NB4 (cell line): ENCODE measurements around the gene SLC37A2.

Source experiments
- MYC ChIP-seq: IDR thresholded peaks from 2 replicates; pipeline ENCODE4 v1.6.1; 2011; ENCODE audit warnings: low read depth, low read length
- POLR2A ChIP-seq: IDR thresholded peaks from 2 replicates; pipeline ENCODE4 v1.6.1; 2011; ENCODE audit warnings: mild to moderate bottlenecking; ENCODE audit not compliant: insufficient read length; ENCODE audit errors: extremely low read depth
- TF ChIP-seq, protein P1 (sequence below): IDR thresholded peaks from one replicate; pipeline ENCODE4 v1.5.1; 2012; ENCODE audit warnings: low read depth, low read length
- TF ChIP-seq, protein P2 (sequence below): IDR thresholded peaks from 2 replicates; pipeline ENCODE4 v1.6.1; 2011; ENCODE audit warnings: low read depth, low read length

DNA sequence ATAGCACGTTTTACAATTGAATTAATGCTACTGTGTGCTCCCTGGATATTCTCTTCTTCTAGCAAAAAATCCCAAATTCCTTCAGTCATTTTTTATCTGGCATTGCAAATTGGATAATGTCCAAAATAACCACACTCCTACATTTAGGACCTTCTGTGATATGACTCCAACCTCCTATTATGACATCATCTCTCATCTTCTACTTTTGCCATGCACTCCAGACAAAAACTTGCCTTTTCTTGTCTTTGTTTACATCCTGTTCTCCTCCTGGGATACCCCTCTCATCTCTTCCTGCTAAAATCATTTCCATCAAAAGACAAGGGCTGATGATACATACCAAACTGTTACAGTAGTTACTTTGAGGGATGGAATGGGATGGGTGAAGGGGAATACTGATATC is 69.0 kb downstream of the SLC37A2 start:
- TF ChIP-seq, protein P1, sequence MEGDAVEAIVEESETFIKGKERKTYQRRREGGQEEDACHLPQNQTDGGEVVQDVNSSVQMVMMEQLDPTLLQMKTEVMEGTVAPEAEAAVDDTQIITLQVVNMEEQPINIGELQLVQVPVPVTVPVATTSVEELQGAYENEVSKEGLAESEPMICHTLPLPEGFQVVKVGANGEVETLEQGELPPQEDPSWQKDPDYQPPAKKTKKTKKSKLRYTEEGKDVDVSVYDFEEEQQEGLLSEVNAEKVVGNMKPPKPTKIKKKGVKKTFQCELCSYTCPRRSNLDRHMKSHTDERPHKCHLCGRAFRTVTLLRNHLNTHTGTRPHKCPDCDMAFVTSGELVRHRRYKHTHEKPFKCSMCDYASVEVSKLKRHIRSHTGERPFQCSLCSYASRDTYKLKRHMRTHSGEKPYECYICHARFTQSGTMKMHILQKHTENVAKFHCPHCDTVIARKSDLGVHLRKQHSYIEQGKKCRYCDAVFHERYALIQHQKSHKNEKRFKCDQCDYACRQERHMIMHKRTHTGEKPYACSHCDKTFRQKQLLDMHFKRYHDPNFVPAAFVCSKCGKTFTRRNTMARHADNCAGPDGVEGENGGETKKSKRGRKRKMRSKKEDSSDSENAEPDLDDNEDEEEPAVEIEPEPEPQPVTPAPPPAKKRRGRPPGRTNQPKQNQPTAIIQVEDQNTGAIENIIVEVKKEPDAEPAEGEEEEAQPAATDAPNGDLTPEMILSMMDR, result no peak
- no peak for TF ChIP-seq POLR2A
- TF ChIP-seq MYC, result no peak
- TF ChIP-seq, protein P2, sequence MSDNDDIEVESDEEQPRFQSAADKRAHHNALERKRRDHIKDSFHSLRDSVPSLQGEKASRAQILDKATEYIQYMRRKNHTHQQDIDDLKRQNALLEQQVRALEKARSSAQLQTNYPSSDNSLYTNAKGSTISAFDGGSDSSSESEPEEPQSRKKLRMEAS, result no peak
